NOMO-1 treated with dmso at 0.1 percent for 144 hours (cell line): Measurements from ENCODE around the gene LENG1.

Experiments
- DNase-seq: peaks from one replicate; lab custom pipeline; 2025; ENCODE audit not compliant: unreplicated experiment; lab: John Stamatoyannopoulos, UW

The LENG1 gene

DNA sequence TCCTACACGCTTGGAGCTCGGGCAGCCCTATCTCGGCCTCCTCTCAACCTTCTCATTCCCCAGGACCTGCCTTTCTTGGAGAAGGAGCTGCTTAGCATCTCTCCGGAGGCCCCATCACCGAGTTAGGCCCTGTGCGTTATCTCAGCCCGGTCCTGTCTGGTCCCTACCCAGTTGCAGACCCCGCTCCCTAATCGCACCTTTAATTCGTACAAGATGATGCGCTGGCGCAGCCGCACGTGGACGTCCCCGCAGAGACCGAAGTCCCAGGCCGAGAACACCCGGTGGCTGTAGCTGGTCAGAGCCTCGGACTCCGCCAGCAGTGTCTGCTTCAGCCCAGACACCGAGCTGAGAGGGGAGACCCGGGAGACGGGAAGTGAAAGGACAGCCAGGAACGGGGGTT is 5.7 kb upstream of the LENG1 start:
- no peak for DNase-seq

DNA sequence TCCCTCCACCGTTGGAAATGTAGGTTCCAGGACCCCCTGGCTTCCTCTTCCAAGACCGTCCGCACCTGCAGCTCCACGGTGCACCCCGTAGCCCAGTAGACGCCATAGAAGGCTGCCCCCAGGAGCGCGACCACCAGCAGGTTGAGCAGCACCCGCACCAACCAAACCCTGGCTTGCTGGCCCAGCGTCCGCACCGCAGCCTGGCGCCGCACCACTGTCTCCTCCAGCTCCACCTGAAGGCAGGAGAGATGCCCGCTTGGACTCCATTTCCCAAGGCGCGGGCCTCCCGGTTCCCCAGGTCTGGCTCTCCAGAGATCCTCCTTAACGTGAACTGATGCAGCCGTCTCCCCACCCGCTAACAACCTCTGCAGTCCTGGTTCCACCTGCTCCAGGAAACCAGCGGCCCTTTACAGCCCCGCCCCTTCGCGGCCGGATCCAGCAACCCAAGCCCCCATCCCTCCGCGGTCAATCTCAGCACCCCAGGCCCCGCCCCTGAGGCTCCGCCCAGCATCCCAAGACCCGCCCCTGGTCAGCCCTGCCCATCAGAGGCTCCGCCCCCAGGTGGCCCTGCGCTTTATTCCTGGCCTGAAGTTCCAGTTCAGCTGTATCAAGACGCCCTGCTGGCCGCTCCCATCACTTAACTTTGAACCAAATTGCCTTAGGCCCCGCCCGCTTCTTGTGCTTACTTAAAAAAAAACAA is 5.0 kb upstream of the LENG1 start:
- DNase-seq: no peak

DNA sequence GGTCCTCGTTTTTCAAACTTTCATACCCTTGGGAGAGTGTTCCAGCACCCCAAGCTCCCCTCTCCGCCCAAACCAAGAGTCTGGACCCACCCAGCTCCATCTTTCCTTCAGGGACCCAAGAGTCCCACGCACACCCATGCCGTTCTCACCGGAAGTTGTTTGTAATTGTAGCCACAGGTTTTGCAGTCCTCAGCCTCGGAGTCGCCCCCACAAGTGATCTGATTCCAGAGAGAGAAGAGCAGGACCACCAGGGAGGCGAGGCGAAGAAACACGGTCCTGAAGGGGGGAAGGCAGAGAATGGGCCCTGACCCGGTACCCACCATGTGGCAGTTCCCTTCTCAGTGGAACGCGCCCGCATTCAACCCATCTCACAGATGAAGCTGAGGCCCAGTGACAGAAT is 3.4 kb upstream of the LENG1 start:
- no peak for DNase-seq

- peak; percentile 94 for DNase-seq
Observed at GRCh38 chr19:54162241-54162805, 2.8 kb upstream of the LENG1 start.

- DNase-seq: no peak
Observed at GRCh38 chr19:54160854-54161253, 1.3 kb upstream of the LENG1 start.

DNA sequence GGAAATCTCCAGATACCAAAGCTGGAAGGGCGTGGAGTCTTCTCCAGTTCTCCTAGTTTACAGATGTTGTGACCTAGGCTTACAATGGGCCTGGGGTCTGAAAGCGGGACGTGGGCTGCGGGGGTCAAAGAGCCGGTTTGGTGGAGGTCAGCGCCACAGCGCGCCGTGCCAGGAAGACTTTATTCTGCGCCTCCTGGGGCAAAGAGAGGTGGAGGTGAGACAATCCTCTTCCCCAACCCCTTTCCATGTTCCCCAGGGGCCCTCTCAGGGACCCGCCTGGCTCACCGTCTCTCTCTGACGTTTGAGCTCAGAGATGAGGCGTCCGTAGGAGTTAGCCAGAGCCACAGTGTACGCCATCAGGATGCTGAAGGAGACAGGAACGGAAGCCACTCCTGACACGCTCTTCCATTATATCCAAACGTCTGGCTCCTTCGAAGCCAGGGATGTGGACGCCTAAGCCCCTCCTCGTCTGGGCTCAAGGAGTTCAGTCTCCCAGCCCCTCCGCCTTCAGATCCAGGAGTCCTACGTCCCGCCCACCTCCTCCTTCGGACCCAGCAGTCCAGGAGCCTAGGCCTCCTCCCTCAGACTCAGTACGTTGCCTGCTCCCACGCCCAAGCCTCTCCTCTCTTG is 776 bp upstream of the LENG1 start:
- DNase-seq: no peak

GRCh38 chr19:54158812-54159351 is 639 bp downstream of the LENG1 start:
- DNase-seq: peak; percentile 24

- DNase-seq: no peak
Observed at GRCh38 chr19:54156953-54157352, 2.6 kb downstream of the LENG1 start.

DNA sequence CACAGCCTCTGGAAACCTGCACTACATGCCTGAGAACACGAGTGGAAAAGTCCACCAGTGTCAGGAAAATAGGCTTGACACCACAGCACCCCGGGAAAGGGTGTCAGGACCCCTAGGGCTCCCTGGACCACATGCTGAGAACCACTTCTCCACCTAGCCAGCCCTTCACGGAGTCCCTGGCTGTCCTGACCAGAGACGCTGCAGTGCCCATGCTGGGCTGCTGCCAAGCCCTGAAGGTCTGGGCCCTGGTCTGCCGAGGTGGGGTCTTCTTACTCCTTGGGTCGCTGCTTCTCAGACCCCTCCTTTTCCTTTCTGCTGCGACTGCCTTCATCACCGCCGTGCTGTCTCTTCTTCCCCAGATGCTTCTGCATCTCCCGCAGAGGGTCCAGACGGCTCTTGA is 3.0 kb downstream of the LENG1 start:
- no peak for DNase-seq

GRCh38 chr19:54155694-54156093 is 3.8 kb downstream of the LENG1 start:
- no peak for DNase-seq

DNA sequence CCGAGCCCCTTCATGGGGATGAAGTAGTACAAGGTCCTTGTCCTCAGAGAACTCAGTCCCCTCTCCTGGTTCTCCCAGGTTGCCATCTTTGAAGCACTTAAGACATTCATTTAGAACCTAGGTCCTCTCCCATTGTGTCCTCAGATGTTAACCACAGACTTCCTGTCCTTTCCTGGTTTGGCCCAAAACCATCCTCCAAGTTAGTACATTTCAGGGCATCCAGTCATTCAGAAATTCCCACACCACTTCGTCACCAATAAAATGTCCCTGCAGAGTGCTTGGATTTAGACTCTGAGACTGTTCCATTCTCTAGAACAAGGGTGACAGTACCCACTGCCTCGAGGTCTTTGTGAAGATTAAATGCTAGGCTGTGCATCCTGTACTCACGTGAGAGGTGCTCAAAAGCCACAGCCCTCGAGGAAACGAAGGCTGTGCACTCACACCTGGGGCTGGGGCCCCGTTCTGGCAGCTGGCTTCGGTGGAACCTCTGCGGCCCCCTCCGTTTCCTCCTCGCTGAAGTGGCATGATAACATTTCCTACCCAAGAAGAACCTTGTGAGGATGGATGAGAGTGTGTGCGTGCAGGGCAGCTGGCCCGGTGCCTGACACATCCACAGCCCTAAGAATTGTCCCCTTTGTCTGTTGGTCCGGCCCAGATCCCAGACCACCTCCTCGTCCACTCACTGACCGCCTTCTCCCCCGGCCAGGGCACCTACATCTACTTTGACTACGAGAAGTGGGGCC is 4.7 kb downstream of the LENG1 start:
- DNase-seq: no peak

- DNase-seq: no peak
Observed at GRCh38 chr19:54153731-54154326, 5.7 kb downstream of the LENG1 start.

GRCh38 chr19:54152878-54153524 is 6.5 kb downstream of the LENG1 start:
- DNase-seq: no peak

DNA sequence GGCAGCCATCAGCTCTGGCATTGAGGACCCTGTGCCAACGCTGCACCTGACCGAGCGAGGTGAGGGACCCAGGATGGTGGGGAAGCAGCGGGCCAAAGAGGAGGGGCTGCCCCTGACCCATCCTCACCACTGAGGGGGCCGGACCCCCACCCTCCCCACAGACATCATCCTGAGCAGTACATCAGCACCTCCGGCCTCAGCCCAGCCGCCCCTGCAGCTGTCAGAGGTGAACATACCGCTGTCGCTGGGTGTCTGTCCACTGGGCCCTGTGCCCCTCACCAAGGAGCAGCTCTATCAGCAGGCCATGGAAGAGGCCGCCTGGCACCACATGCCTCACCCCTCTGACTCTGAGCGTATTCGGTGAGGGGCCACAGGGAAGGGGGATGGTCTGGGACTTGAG is 7.3 kb downstream of the LENG1 start:
- no peak for DNase-seq

DNA sequence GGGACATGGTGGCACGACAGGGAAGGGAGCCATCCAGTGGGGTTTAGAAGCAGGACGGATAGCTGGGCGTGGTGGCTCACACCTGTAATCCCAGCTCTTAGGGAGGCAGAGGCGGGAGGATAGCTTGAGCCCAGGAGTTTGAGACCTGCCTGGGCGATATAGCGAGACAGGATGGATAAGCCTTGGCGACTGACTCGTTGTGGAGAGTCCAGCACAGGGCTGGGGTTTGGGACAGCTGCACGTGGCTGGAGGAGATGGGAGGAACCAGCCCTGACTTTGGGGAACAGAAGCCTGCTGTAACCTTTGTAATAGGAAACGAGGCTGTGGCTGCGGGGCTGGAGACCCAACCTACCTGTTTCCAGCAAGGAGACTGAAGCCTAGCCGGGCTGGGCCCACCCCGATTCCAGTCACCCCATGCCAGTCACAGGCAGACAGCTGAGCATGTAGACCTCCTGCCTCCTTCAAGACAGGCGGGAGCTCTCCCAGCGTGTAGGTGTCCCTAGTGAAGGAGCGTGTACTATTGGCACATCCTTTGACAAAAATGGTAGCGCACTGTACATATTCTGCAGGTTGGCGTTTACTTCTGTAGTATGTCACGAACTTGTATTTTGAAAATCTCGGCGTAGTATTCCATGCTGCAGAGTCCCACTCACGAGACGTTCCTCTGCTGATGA is 8.0 kb downstream of the LENG1 start:
- DNase-seq: no peak

- no peak for DNase-seq
Observed at GRCh38 chr19:54149021-54149812, 10.3 kb downstream of the LENG1 start.

- no peak for DNase-seq
Observed at GRCh38 chr19:54148158-54148557, 11.4 kb downstream of the LENG1 start.

- no peak for DNase-seq
Observed at GRCh38 chr19:54147676-54148075, 11.8 kb downstream of the LENG1 start.

DNA sequence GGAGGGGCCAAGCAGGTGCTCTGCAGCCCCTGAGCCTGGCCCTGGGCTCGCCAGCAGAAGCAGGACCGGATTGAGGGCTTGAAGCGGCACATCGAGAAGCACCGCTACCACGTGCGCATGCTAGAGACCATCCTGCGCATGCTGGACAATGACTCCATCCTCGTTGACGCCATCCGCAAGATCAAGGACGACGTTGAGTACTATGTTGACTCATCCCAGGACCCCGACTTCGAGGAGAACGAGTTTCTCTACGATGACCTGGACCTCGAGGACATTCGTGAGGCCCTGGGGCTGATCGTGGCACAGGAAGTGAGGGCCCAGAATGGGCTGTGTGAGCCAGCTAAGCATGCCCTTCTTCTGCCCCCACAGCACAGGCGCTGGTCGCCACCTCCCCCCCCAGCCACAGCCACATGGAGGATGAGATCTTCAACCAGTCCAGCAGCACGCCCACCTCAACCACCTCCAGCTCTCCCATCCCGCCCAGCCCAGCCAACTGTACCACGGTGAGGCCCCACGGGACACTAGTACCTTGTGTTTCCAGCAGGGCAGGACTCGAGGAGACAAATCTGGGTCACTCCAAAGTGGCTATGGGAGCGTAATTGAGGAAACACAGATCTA is 13.9 kb downstream of the LENG1 start:
- no peak for DNase-seq
